MM.1S (cell line): ENCODE measurements around the gene ACSL6.

Source experiments
- DNase-seq: peaks from one replicate; pipeline ENCODE4 v3.0.0-alpha.2; 2015
- H2AFZ ChIP-seq: fragments of 300-600 bp; sonication (generic); 2 replicates; pipeline ENCODE4 v1.6.0; 2016; ENCODE audit warnings: antibody characterized with exemption, low read length
- H3F3A ChIP-seq: fragments of 300-600 bp; sonication (generic); 2 replicates; pipeline ENCODE4 v1.6.1; 2016; ENCODE audit warnings: mild to moderate bottlenecking, antibody characterized with exemption, low read length, moderate library complexity, mixed read lengths; ENCODE audit not compliant: insufficient read depth
- H3K27ac ChIP-seq: fragments of 300-600 bp; sonication (generic); 2 replicates; pipeline ENCODE4 v1.5.1; 2016; ENCODE audit warnings: mild to moderate bottlenecking, low read length
- H3K27me3 ChIP-seq: fragments of 300-600 bp; sonication (generic); replicated peaks from 2 replicates; pipeline ENCODE4 v1.6.0; 2016; ENCODE audit warnings: low read length; ENCODE audit not compliant: insufficient read depth
- H3K36me3 ChIP-seq: fragments of 300-600 bp; sonication (generic); replicated peaks from 2 replicates; pipeline ENCODE4 v1.6.1; 2016; ENCODE audit warnings: mild to moderate bottlenecking, low read length, mixed read lengths; ENCODE audit not compliant: insufficient read depth
- H3K4me1 ChIP-seq: fragments of 300-600 bp; sonication (generic); 2 replicates; pipeline ENCODE4 v1.6.1; 2016; ENCODE audit warnings: low read length, mixed read lengths
- H3K4me2 ChIP-seq: fragments of 300-600 bp; sonication (generic); 2 replicates; pipeline ENCODE4 v1.6.0; 2016; ENCODE audit warnings: low read depth, low read length
- H3K4me3 ChIP-seq: fragments of 300-600 bp; sonication (generic); 2 replicates; pipeline ENCODE4 v1.5.1; 2016; ENCODE audit warnings: low read length, mixed read lengths
- H3K79me2 ChIP-seq: fragments of 300-600 bp; sonication (generic); 2 replicates; pipeline ENCODE4 v1.6.1; 2016; ENCODE audit warnings: mixed run types, low read length, mixed read lengths
- H3K9ac ChIP-seq: fragments of 300-600 bp; sonication (generic); 2 replicates; pipeline ENCODE4 v1.6.1; 2016; ENCODE audit warnings: low read length, mixed read lengths
- H3K9me2 ChIP-seq: fragments of 300-600 bp; sonication (generic); replicated peaks from 2 replicates; pipeline ENCODE4 v1.6.1; 2016; ENCODE audit warnings: mild to moderate bottlenecking, low read length, mixed read lengths; ENCODE audit not compliant: insufficient read depth
- H3K9me3 ChIP-seq: fragments of 300-600 bp; sonication (generic); replicated peaks from 2 replicates; pipeline ENCODE4 v1.6.1; 2016; ENCODE audit warnings: mild to moderate bottlenecking, low read length, mixed read lengths; ENCODE audit not compliant: insufficient read depth
- H4K20me1 ChIP-seq: fragments of 300-600 bp; sonication (generic); 2 replicates; pipeline ENCODE4 v1.6.1; 2016; ENCODE audit warnings: mild to moderate bottlenecking, low read length, moderate library complexity, mixed read lengths; ENCODE audit not compliant: insufficient read depth
- CTCF ChIP-seq: fragments of 300-600 bp; sonication (generic); IDR thresholded peaks from 2 replicates; pipeline ENCODE4 v1.5.1; 2016; ENCODE audit warnings: antibody characterized with exemption, low read length, mixed read lengths
- EZH2 ChIP-seq: fragments of 300-600 bp; sonication (generic); optimal IDR thresholded peaks from 2 replicates; pipeline ENCODE3; 2017; ENCODE audit warnings: low read depth, mild to moderate bottlenecking, antibody characterized with exemption, low read length, mixed read lengths
- EZH2phosphoT487 ChIP-seq: fragments of 300-600 bp; sonication (generic); IDR thresholded peaks from 2 replicates; pipeline ENCODE4 v1.6.1; 2018; ENCODE audit warnings: antibody characterized with exemption, low read length

ACSL6 gene

DNA sequence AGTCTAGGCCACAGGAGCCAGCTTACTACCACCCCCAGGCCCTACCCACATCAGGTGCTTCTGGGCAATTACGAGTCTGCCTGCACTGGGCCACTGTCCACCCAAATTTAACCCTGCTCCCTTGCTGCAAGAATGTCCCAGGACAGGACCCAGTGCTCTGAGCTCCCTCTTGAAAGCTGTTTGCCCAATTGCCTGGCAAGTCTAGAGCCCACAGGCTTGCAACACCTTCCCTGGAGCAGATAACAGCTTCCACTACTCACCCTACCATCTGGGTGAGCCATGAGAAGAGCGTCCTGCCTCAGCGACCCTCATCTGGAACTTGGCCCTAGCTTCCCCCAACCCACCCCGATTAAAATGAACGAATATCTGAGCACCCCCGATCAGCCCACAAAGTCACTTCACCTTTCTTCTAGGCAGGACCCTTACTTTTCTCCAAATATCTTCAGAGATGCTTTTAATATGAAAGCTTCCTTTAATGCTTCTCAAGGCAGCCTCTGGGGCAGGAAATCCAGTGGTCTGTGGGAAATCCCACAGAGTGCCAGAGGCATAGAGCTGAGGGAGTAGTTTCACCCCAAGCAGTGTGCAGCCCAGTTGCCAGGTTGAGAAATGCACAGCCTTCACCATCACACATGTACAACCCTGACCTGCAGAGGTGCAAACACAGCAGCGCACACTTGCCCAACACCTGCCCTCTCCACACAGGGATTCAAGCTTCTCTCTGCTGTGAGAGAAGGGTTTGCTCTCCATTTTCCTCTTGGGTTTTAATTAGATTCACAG, 10.6 kb downstream of the ACSL6 start:
- no peak overlapping the region for H2AFZ ChIP-seq
- TF ChIP-seq EZH2 (no peak), CTCF (no peak), EZH2phosphoT487 (no peak)
- no peak overlapping the region for H3K4me3 ChIP-seq
- no peak overlapping the region for H3K27ac ChIP-seq
- no peaks in the 10 kb centered on the region for H3K4me1 ChIP-seq
- no peaks in the 10 kb centered on the region for H3F3A ChIP-seq
- no peaks in the 10 kb centered on the region for H3K9me3 ChIP-seq
- H3K9me2 ChIP-seq, result no peaks in the 10 kb centered on the region
- no peaks in the 10 kb centered on the region for H3K36me3 ChIP-seq
- H3K9ac ChIP-seq, result no peak overlapping the region
- H3K4me2 ChIP-seq, result no peak overlapping the region
- H3K27me3 ChIP-seq, result no peaks in the 10 kb centered on the region
- no peaks in the 10 kb centered on the region for H3K79me2 ChIP-seq
- DNase-seq, result no peak
- no peaks in the 10 kb centered on the region for H4K20me1 ChIP-seq

- no peak overlapping the region for H3K4me3 ChIP-seq
- no peak for DNase-seq
- H3K27ac ChIP-seq, result no peak overlapping the region
- H3K4me1 ChIP-seq, result no peaks in the 10 kb centered on the region
- H3K36me3 ChIP-seq, result no peaks in the 10 kb centered on the region
- no peaks in the 10 kb centered on the region for H3F3A ChIP-seq
- no peaks in the 10 kb centered on the region for H4K20me1 ChIP-seq
- H2AFZ ChIP-seq, result no peak overlapping the region
- H3K9me2 ChIP-seq, result no peaks in the 10 kb centered on the region
- H3K4me2 ChIP-seq, result no peak overlapping the region
- H3K9ac ChIP-seq, result no peak overlapping the region
- no peaks in the 10 kb centered on the region for H3K79me2 ChIP-seq
- H3K27me3 ChIP-seq, result no peaks in the 10 kb centered on the region
- no peaks in the 10 kb centered on the region for H3K9me3 ChIP-seq
- TF ChIP-seq CTCF (no peak), EZH2phosphoT487 (no peak), EZH2 (no peak)
Measured at GRCh38 chr5:132000241-132000490, 11.3 kb downstream of the ACSL6 start.

DNA sequence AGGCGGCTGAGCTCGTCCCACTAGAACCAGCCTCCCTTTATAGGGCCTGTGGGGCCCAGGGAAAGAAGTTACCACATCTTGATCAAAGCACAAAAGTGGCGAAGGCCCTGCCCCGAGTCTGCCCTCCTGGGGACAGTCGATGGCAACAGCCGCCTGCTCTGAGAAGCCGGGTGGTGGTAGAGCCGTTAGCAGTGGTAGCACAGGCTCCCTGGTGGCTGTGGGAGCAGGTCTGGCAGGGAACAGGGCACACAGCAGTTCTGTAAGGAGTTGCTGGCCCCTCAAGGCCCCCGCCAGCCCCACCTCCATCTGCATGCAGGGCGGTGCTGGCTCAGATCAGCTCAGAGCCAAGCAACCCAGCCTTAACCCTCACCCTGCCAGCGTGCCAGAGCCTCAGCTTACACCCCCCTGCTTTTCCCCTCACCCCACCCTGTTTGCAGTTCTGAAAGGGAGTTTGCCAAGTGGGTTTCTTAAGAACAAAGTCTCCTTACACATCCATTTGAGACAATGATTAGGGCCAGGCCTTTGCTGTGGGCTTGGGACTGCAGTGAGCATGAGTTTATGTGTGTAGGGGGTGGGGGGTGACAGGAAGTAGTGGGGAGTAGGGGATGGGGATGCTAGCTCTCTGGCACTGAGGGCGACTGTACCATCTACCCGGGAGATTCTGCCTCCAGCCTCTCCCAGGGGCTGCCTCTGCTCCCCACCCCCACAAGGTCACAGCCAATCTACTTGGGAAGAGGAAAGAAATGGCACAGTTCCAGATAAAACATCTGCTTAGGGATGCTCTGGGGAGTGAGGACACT, 11.8 kb downstream of the ACSL6 start:
- TF ChIP-seq EZH2 (no peak), CTCF (no peak), EZH2phosphoT487 (no peak)
- Histone ChIP-seq H3K9ac (no peak overlapping the region), H4K20me1 (no peaks in the 10 kb centered on the region), H3K4me3 (no peak overlapping the region), H3K9me2 (no peaks in the 10 kb centered on the region), H3K4me2 (no peak overlapping the region), H3K4me1 (no peaks in the 10 kb centered on the region), H3K9me3 (no peaks in the 10 kb centered on the region), H2AFZ (no peak overlapping the region), H3K27ac (no peak overlapping the region), H3K79me2 (no peaks in the 10 kb centered on the region), H3K36me3 (no peaks in the 10 kb centered on the region), H3K27me3 (no peaks in the 10 kb centered on the region), H3F3A (no peaks in the 10 kb centered on the region)
- no peak for DNase-seq
